DND-41 (cell line): ENCODE results near the gene MORF4L1.

Source experiments
- EZH2 ChIP-seq: IDR thresholded peaks from 3 replicates; pipeline ENCODE4 v1.6.1; 2012; ENCODE audit warnings: borderline replicate concordance, low read depth, mild to moderate bottlenecking, moderate library complexity, low read length, inconsistent platforms; ENCODE audit not compliant: severe bottlenecking
- TF ChIP-seq, protein P1 (sequence below): IDR thresholded peaks from 2 replicates; pipeline ENCODE4 v1.5.1; 2012; ENCODE audit warnings: borderline replicate concordance, low read length, moderate library complexity, mild to moderate bottlenecking; ENCODE audit not compliant: poor library complexity, severe bottlenecking; ENCODE audit errors: extremely low read depth

DNA sequence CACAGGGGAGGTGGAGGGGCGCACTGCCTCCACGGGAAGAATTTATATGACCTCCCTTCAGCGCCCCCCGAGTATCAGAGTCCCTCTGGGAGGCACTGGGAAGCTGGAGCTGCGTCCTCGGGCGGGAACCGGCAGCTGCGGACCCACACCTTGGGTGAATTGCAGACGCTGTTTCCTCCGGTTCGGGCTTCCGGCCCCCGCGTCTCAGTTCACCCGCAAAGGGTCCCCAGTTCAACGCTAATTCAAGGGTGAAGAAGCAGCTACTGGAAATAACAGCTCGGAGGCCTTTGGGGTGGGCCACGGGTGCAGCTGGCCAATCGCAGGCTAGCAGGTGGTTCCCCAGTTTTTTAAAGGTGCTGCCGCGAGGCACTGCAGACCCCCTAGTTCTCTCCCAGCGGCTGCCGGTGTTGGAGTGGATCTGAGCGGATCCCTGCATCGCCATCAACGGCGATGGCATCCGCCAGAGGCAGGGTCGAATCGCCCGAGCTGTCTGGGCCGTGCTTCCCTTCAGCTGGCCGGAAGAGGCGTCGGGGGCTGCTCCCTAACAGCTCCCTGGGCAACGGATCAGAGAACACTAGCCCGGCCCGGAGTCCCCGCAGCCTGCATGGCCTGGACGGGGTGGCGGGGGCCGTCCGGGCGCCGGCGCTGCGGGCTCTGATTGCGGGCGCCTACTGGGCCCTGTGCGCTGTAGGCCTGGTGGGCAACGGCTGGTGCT lies 42.0 kb upstream of the MORF4L1 start:
- no peak for TF ChIP-seq EZH2
- TF ChIP-seq, protein P1, sequence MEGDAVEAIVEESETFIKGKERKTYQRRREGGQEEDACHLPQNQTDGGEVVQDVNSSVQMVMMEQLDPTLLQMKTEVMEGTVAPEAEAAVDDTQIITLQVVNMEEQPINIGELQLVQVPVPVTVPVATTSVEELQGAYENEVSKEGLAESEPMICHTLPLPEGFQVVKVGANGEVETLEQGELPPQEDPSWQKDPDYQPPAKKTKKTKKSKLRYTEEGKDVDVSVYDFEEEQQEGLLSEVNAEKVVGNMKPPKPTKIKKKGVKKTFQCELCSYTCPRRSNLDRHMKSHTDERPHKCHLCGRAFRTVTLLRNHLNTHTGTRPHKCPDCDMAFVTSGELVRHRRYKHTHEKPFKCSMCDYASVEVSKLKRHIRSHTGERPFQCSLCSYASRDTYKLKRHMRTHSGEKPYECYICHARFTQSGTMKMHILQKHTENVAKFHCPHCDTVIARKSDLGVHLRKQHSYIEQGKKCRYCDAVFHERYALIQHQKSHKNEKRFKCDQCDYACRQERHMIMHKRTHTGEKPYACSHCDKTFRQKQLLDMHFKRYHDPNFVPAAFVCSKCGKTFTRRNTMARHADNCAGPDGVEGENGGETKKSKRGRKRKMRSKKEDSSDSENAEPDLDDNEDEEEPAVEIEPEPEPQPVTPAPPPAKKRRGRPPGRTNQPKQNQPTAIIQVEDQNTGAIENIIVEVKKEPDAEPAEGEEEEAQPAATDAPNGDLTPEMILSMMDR = no peak
